GM12878 (cell line): ENCODE measurements around the gene ORAI1. TPM values are rescaled to one million over a fixed set of nuclear protein-coding genes. Genes with fewer than 3 reads are reported as not detected.

Experiments
- CEBPB ChIP-seq, 2 experiments: fragments of 150-350 bp in 1 of 2; IDR thresholded peaks; 2 replicates each; pipeline ENCODE4 v1.6.1; 2012 to 2014; ENCODE audit warnings: low read depth in 2 of 2, low read length in 2 of 2, borderline replicate concordance in 1 of 2, inconsistent platforms in 1 of 2
- CHD4 ChIP-seq: fragments of 200-600 bp; sonication (generic); IDR thresholded peaks from 2 replicates; pipeline ENCODE4 v1.6.1; 2016; ENCODE audit warnings: mild to moderate bottlenecking
- ETV6 ChIP-seq, 2 experiments: fragments of 450-650 bp in 1 of 2; IDR thresholded peaks in 1 of 2; conservative IDR thresholded peaks in 1 of 2; 2 replicates each; pipeline ENCODE4 v1.6.1; 2014; ENCODE audit warnings: antibody characterized with exemption in 1 of 2, borderline replicate concordance in 1 of 2, low read depth in 1 of 2, mild to moderate bottlenecking in 1 of 2, moderate library complexity in 1 of 2
- FOXM1 ChIP-seq: IDR thresholded peaks from 2 replicates; pipeline ENCODE4 v1.6.1; 2012; ENCODE audit warnings: low read depth, mild to moderate bottlenecking, inconsistent platforms, low read length, moderate library complexity
- KAT2A ChIP-seq: conservative IDR thresholded peaks from 2 replicates; pipeline ENCODE4 v1.6.1; 2011; ENCODE audit warnings: low read depth, low read length; ENCODE audit not compliant: control insufficient read depth
- LARP7 ChIP-seq: fragments of 450-650 bp; IDR thresholded peaks from 2 replicates; pipeline ENCODE4 v1.6.1; 2017; ENCODE audit warnings: mild to moderate bottlenecking
- POLR2AphosphoS2 ChIP-seq: IDR thresholded peaks from 2 replicates; pipeline ENCODE4 v1.6.1; 2011; ENCODE audit warnings: low read depth, mild to moderate bottlenecking, low read length, improper control_type of control experiment, moderate library complexity
- SUPT20H ChIP-seq: IDR thresholded peaks from 2 replicates; pipeline ENCODE4 v1.6.1; 2011; ENCODE audit warnings: low read depth, mild to moderate bottlenecking, low read length, moderate library complexity, borderline replicate concordance; ENCODE audit not compliant: control insufficient read depth
- polyA plus RNA-seq, 11 experiments: library from polyadenylated mRNA; depleted of rRNA in 4 of 11; unstranded in 6 of 11; stranded (reverse) in 5 of 11; fragments of >200 nt; fragmentation: Nextera tagmentation in 4 of 11; fragmentation: Illumina TruSeq in 1 of 11; extraction: Ambion mirVana in 4 of 11; extraction: Trizol in 1 of 11; gene quantifications; 1 replicate in 1 of 11; 2 replicates in 10 of 11; pipeline versions ENCODE4 v1.2.1 to v1.2.3, GENCODE V29; 2011 to 2016; ENCODE audit warnings: inconsistent platforms in 2 of 11, missing spikeins in 2 of 11, low read depth in 1 of 11
- total RNA-seq, 4 experiments: library from RNA; depleted of rRNA in 3 of 4; stranded (reverse); fragments of >200 nt in 3 of 4; fragmentation: Illumina TruSeq in 1 of 4; extraction: Trizol in 1 of 4; gene quantifications; 2 replicates each; pipeline versions ENCODE4 v1.2.1 to v1.2.3, GENCODE V29; 2013 to 2021
- TF ChIP-seq, protein P1 (sequence below): fragments of 450-650 bp; formaldehyde crosslinking; IDR thresholded peaks from 2 replicates; pipeline ENCODE4 v1.4.0; 2022; ENCODE audit warnings: mild to moderate bottlenecking, moderate library complexity
- TF ChIP-seq, protein P2 (sequence below): fragments of 450-650 bp; IDR thresholded peaks from 2 replicates; pipeline ENCODE4 v1.6.1; 2017; ENCODE audit warnings: mild to moderate bottlenecking, moderate library complexity
- TF ChIP-seq, protein P3 (sequence below): fragments of 450-650 bp; IDR thresholded peaks from 2 replicates; pipeline ENCODE4 v1.6.1; 2016; ENCODE audit warnings: mild to moderate bottlenecking
- TF ChIP-seq, protein P4 (sequence below): fragments of 450-650 bp; IDR thresholded peaks from 2 replicates; pipeline ENCODE4 v1.6.1; 2017; ENCODE audit warnings: antibody characterized with exemption, mild to moderate bottlenecking, moderate library complexity
- TF ChIP-seq, protein P5 (sequence below): IDR thresholded peaks from 2 replicates; pipeline ENCODE4 v1.6.1; 2012; ENCODE audit warnings: low read depth, low read length, improper control_type of control experiment

ORAI1 gene
- total and polyA plus RNA-seq, 10 of the 15 experiments (the other 5 are each of a cell fraction or from before 2014, with no cell fraction given) = 5.5 to 33.1 (median 11.8) TPM

DNA sequence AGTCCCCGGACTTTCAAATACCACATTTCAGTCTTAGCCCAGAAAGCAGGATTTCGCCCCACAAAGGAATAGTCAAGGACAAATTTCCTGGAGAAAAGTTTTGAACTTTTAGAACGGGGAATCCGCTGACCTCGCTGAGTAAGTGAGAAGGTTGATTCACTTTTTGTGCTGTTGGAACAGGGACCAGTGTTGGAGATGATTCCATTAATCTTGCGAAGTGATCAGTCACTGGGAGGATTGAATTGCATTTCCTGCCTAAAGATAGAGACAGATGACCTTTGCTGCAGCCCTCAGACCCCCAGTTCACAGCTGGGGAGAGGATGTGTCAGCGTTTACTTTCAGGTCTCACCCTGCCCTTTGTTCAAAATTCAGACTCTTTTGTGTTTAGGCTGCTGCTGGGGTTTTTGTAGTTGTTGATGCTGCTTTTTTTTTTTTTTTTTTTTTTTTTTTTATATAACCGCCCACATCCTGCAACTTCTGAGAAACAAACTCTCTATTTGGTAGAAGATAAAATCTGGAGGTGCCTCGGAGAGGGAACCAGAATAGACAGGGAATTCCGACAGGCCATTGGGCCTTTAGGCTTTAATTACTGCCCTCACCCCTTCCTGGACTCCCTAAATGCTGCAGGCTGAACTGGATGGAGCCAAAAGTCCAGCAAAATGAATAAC is 35.7 kb upstream of the ORAI1 start (continued):
- TF ChIP-seq, protein P1, sequence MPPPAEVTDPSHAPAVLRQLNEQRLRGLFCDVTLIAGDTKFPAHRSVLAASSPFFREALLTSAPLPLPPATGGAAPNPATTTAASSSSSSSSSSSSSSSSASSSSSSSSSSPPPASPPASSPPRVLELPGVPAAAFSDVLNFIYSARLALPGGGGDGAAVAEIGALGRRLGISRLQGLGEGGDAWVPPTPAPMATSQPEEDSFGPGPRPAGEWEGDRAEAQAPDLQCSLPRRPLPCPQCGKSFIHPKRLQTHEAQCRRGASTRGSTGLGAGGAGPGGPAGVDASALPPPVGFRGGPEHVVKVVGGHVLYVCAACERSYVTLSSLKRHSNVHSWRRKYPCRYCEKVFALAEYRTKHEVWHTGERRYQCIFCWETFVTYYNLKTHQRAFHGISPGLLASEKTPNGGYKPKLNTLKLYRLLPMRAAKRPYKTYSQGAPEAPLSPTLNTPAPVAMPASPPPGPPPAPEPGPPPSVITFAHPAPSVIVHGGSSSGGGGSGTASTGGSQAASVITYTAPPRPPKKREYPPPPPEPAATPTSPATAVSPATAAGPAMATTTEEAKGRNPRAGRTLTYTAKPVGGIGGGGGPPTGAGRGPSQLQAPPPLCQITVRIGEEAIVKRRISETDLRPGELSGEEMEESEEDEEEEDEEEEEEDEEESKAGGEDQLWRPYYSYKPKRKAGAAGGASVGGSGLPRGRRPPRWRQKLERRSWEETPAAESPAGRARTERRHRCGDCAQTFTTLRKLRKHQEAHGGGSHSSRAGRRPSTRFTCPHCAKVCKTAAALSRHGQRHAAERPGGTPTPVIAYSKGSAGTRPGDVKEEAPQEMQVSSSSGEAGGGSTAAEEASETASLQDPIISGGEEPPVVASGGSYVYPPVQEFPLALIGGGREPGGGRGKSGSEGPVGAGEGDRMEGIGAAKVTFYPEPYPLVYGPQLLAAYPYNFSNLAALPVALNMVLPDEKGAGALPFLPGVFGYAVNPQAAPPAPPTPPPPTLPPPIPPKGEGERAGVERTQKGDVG (CRISPR knock-in tag) = no peak
- TF ChIP-seq, protein P2, sequence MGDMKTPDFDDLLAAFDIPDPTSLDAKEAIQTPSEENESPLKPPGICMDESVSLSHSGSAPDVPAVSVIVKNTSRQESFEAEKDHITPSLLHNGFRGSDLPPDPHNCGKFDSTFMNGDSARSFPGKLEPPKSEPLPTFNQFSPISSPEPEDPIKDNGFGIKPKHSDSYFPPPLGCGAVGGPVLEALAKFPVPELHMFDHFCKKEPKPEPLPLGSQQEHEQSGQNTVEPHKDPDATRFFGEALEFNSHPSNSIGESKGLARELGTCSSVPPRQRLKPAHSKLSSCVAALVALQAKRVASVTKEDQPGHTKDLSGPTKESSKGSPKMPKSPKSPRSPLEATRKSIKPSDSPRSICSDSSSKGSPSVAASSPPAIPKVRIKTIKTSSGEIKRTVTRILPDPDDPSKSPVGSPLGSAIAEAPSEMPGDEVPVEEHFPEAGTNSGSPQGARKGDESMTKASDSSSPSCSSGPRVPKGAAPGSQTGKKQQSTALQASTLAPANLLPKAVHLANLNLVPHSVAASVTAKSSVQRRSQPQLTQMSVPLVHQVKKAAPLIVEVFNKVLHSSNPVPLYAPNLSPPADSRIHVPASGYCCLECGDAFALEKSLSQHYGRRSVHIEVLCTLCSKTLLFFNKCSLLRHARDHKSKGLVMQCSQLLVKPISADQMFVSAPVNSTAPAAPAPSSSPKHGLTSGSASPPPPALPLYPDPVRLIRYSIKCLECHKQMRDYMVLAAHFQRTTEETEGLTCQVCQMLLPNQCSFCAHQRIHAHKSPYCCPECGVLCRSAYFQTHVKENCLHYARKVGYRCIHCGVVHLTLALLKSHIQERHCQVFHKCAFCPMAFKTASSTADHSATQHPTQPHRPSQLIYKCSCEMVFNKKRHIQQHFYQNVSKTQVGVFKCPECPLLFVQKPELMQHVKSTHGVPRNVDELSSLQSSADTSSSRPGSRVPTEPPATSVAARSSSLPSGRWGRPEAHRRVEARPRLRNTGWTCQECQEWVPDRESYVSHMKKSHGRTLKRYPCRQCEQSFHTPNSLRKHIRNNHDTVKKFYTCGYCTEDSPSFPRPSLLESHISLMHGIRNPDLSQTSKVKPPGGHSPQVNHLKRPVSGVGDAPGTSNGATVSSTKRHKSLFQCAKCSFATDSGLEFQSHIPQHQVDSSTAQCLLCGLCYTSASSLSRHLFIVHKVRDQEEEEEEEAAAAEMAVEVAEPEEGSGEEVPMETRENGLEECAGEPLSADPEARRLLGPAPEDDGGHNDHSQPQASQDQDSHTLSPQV = no peak
- TF ChIP-seq, protein P3, sequence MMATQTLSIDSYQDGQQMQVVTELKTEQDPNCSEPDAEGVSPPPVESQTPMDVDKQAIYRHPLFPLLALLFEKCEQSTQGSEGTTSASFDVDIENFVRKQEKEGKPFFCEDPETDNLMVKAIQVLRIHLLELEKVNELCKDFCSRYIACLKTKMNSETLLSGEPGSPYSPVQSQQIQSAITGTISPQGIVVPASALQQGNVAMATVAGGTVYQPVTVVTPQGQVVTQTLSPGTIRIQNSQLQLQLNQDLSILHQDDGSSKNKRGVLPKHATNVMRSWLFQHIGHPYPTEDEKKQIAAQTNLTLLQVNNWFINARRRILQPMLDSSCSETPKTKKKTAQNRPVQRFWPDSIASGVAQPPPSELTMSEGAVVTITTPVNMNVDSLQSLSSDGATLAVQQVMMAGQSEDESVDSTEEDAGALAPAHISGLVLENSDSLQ = no peak
- no peak for TF ChIP-seq KAT2A
- peak; percentile 44; the same call in 1 of the 2 replicates for TF ChIP-seq FOXM1
- TF ChIP-seq CHD4 = no peak
- TF ChIP-seq LARP7 = no peak
- TF ChIP-seq POLR2AphosphoS2 = no peak
- TF ChIP-seq ETV6 (conservative IDR thresholded peaks at IDR 0.05 in 1 of 2, IDR thresholded peaks at IDR 0.05 in 1 of 2; ENCODE audit: borderline replicate concordance in 1 of 2, low read depth in 1 of 2) = no peak
- TF ChIP-seq, protein P4, sequence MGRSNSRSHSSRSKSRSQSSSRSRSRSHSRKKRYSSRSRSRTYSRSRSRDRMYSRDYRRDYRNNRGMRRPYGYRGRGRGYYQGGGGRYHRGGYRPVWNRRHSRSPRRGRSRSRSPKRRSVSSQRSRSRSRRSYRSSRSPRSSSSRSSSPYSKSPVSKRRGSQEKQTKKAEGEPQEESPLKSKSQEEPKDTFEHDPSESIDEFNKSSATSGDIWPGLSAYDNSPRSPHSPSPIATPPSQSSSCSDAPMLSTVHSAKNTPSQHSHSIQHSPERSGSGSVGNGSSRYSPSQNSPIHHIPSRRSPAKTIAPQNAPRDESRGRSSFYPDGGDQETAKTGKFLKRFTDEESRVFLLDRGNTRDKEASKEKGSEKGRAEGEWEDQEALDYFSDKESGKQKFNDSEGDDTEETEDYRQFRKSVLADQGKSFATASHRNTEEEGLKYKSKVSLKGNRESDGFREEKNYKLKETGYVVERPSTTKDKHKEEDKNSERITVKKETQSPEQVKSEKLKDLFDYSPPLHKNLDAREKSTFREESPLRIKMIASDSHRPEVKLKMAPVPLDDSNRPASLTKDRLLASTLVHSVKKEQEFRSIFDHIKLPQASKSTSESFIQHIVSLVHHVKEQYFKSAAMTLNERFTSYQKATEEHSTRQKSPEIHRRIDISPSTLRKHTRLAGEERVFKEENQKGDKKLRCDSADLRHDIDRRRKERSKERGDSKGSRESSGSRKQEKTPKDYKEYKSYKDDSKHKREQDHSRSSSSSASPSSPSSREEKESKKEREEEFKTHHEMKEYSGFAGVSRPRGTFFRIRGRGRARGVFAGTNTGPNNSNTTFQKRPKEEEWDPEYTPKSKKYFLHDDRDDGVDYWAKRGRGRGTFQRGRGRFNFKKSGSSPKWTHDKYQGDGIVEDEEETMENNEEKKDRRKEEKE = no peak
- TF ChIP-seq, protein P5, sequence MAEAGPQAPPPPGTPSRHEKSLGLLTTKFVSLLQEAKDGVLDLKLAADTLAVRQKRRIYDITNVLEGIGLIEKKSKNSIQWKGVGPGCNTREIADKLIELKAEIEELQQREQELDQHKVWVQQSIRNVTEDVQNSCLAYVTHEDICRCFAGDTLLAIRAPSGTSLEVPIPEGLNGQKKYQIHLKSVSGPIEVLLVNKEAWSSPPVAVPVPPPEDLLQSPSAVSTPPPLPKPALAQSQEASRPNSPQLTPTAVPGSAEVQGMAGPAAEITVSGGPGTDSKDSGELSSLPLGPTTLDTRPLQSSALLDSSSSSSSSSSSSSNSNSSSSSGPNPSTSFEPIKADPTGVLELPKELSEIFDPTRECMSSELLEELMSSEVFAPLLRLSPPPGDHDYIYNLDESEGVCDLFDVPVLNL = no peak
- no peak for TF ChIP-seq SUPT20H
- no peak for TF ChIP-seq CEBPB (IDR thresholded peaks at IDR 0.05; ENCODE audit: borderline replicate concordance in 1 of 2, low read depth in 2 of 2, low read length in 2 of 2)
